GM12878 (cell line): Measurements from ENCODE around the gene ANO10.

ENCODE experiments used
- BCL3 ChIP-seq: IDR thresholded peaks from 2 replicates; pipeline ENCODE4 v1.6.1; 2011; ENCODE audit warnings: borderline replicate concordance, low read depth, mild to moderate bottlenecking, moderate library complexity, low read length; ENCODE audit not compliant: insufficient read depth, poor library complexity, severe bottlenecking
- CEBPB ChIP-seq, 2 experiments: fragments of 150-350 bp in 1 of 2; IDR thresholded peaks; 2 replicates each; pipeline ENCODE4 v1.6.1; 2012 to 2014; ENCODE audit warnings: low read depth in 2 of 2, low read length in 2 of 2, borderline replicate concordance in 1 of 2, inconsistent platforms in 1 of 2
- CREB1 ChIP-seq: IDR thresholded peaks from 2 replicates; pipeline ENCODE4 v1.6.1; 2012; ENCODE audit warnings: low read depth, mild to moderate bottlenecking, inconsistent platforms
- CTCF ChIP-seq, 3 experiments: IDR thresholded peaks in 2 of 3; conservative IDR thresholded peaks in 1 of 3; 2 replicates each; pipeline ENCODE4 v1.5.1; 2011; ENCODE audit warnings: low read depth in 3 of 3, low read length in 3 of 3, mild to moderate bottlenecking in 3 of 3, control low read depth in 2 of 3, moderate library complexity in 2 of 3, inconsistent platforms in 1 of 3, mixed read lengths in 1 of 3; ENCODE audit not compliant: control insufficient read depth in 2 of 3, insufficient read depth in 1 of 3; ENCODE audit errors: extremely low read depth in 1 of 3
- E2F4 ChIP-seq: IDR thresholded peaks from 2 replicates; pipeline ENCODE4 v1.6.1; 2012; ENCODE audit warnings: low read depth, low read length, improper control_type of control experiment
- EGR1 ChIP-seq, 2 experiments: IDR thresholded peaks; 1 replicate in 1 of 2; 2 replicates in 1 of 2; pipeline ENCODE4 v1.6.1; 2011 to 2012; ENCODE audit warnings: low read depth in 2 of 2, low read length in 2 of 2, borderline replicate concordance in 1 of 2, mild to moderate bottlenecking in 1 of 2, moderate library complexity in 1 of 2
- POLR2A ChIP-seq: IDR thresholded peaks from 2 replicates; pipeline ENCODE4 v1.6.1; 2011; ENCODE audit warnings: low read depth, mild to moderate bottlenecking, low read length
- RAD21 ChIP-seq: IDR thresholded peaks from 2 replicates; pipeline ENCODE4 v1.6.1; 2011; ENCODE audit warnings: mild to moderate bottlenecking, low read depth, low read length, moderate library complexity; ENCODE audit not compliant: insufficient read depth
- SMAD1 ChIP-seq: fragments of 450-650 bp; IDR thresholded peaks from 2 replicates; pipeline ENCODE4 v1.6.1; 2018; ENCODE audit warnings: mild to moderate bottlenecking, low read depth; ENCODE audit not compliant: partially characterized antibody
- TARDBP ChIP-seq: IDR thresholded peaks from 2 replicates; pipeline ENCODE4 v1.6.1; 2016; ENCODE audit warnings: borderline replicate concordance

- TF ChIP-seq RAD21 (no peak), TARDBP (no peak), CTCF (IDR thresholded peaks at IDR 0.05 in 2 of 3, conservative IDR thresholded peaks at IDR 0.05 in 1 of 3; ENCODE audit: control insufficient read depth in 2 of 3, extremely low read depth in 1 of 3, insufficient read depth in 1 of 3, low read depth in 3 of 3, low read length in 3 of 3) (no peak), SMAD1 (no peak), CREB1 (no peak), EGR1 (IDR thresholded peaks at IDR 0.05; ENCODE audit: borderline replicate concordance in 1 of 2, low read depth in 2 of 2, low read length in 2 of 2) (no peak), E2F4 (no peak), CEBPB (IDR thresholded peaks at IDR 0.05; ENCODE audit: borderline replicate concordance in 1 of 2, low read depth in 2 of 2, low read length in 2 of 2) (no peak), BCL3 (no peak), POLR2A (no peak)
These were observed 170.0 kb downstream of the ANO10 start for GRCh38 chr3:43451670-43452254.
